Effector memory CD4-positive, alpha-beta T cell (primary cell): ENCODE results near the gene CHD6.

ENCODE experiments used
- DNase-seq, 3 donors: peaks; one replicate each; pipeline ENCODE4 v3.0.0-alpha.2; 2020
- H3K27ac ChIP-seq: 2 replicates; pipeline ENCODE4 v1.7.0; 2013; ENCODE audit warnings: mild to moderate bottlenecking, low read length, moderate library complexity; ENCODE audit not compliant: insufficient read depth, poor library complexity, severe bottlenecking
- H3K27me3 ChIP-seq: replicated peaks from 2 replicates; pipeline ENCODE4 v1.7.0; 2013; ENCODE audit warnings: mild to moderate bottlenecking, low read length; ENCODE audit not compliant: insufficient read depth, control insufficient read depth, poor library complexity, severe bottlenecking
- H3K36me3 ChIP-seq: 2 replicates; pipeline ENCODE4 v1.7.0; 2013; ENCODE audit warnings: mild to moderate bottlenecking, low read length, moderate library complexity; ENCODE audit not compliant: control insufficient read depth, insufficient read depth
- H3K4me1 ChIP-seq: 2 replicates; pipeline ENCODE4 v1.7.0; 2013; ENCODE audit warnings: low read length, mild to moderate bottlenecking; ENCODE audit not compliant: control insufficient read depth, insufficient read depth, poor library complexity, severe bottlenecking
- H3K4me3 ChIP-seq: 2 replicates; pipeline ENCODE4 v1.7.0; 2013; ENCODE audit warnings: low read length, low read depth, mild to moderate bottlenecking; ENCODE audit not compliant: insufficient read depth, poor library complexity, severe bottlenecking
- H3K9me3 ChIP-seq: 2 replicates; pipeline ENCODE4 v1.7.0; 2013; ENCODE audit warnings: mild to moderate bottlenecking, low read length, moderate library complexity; ENCODE audit not compliant: control insufficient read depth

CHD6 gene

GRCh38 chr20:41394081-41394480, 224.1 kb downstream of the CHD6 start:
- Histone ChIP-seq H3K27me3 (no peaks in the 10 kb centered on the region), H3K4me1 (no peaks in the 10 kb centered on the region), H3K36me3 (no peaks in the 10 kb centered on the region), H3K9me3 (no peaks in the 10 kb centered on the region), H3K4me3 (no peak overlapping the region), H3K27ac (no peak overlapping the region)
- DNase-seq: no peak

GRCh38 chr20:41393705-41394066, 224.5 kb downstream of the CHD6 start:
- Histone ChIP-seq H3K27me3 (no peaks in the 10 kb centered on the region), H3K36me3 (no peaks in the 10 kb centered on the region), H3K4me3 (no peak overlapping the region), H3K9me3 (no peaks in the 10 kb centered on the region), H3K27ac (no peak overlapping the region), H3K4me1 (no peaks in the 10 kb centered on the region)
- no peak for DNase-seq

- H3K27me3 ChIP-seq: no peaks in the 10 kb centered on the region
- H3K9me3 ChIP-seq: no peaks in the 10 kb centered on the region
- no peak for DNase-seq
- H3K36me3 ChIP-seq: no peaks in the 10 kb centered on the region
- no peak overlapping the region for H3K27ac ChIP-seq
- no peak overlapping the region for H3K4me3 ChIP-seq
- no peaks in the 10 kb centered on the region for H3K4me1 ChIP-seq
Observed at GRCh38 chr20:41392871-41393704, 225.1 kb downstream of the CHD6 start.

- no peaks in the 10 kb centered on the region for H3K27me3 ChIP-seq
- H3K4me3 ChIP-seq: no peak overlapping the region
- no peak overlapping the region for H3K27ac ChIP-seq
- no peaks in the 10 kb centered on the region for H3K4me1 ChIP-seq
- H3K9me3 ChIP-seq: no peaks in the 10 kb centered on the region
- no peak for DNase-seq
- H3K36me3 ChIP-seq: no peaks in the 10 kb centered on the region
Observed at GRCh38 chr20:41392295-41392694, 225.9 kb downstream of the CHD6 start.

GRCh38 chr20:41391587-41392001, 226.6 kb downstream of the CHD6 start:
- H3K36me3 ChIP-seq: no peaks in the 10 kb centered on the region
- no peaks in the 10 kb centered on the region for H3K9me3 ChIP-seq
- H3K27me3 ChIP-seq: no peaks in the 10 kb centered on the region
- no peak overlapping the region for H3K27ac ChIP-seq
- no peak for DNase-seq
- no peaks in the 10 kb centered on the region for H3K4me1 ChIP-seq
- H3K4me3 ChIP-seq: no peak overlapping the region

- Histone ChIP-seq H3K36me3 (no peaks in the 10 kb centered on the region), H3K4me3 (no peak overlapping the region), H3K27me3 (no peaks in the 10 kb centered on the region), H3K9me3 (no peaks in the 10 kb centered on the region), H3K27ac (no peak overlapping the region), H3K4me1 (no peaks in the 10 kb centered on the region)
- no peak for DNase-seq
Observed at GRCh38 chr20:41390889-41391288, 227.3 kb downstream of the CHD6 start.

- DNase-seq: no peak
- H3K27ac ChIP-seq: no peak overlapping the region
- no peaks in the 10 kb centered on the region for H3K36me3 ChIP-seq
Observed at GRCh38 chr20:41387444-41387851, 230.7 kb downstream of the CHD6 start.

GRCh38 chr20:41386502-41387427, 231.4 kb downstream of the CHD6 start:
- no peak overlapping the region for H3K4me3 ChIP-seq
- no peaks in the 10 kb centered on the region for H3K9me3 ChIP-seq
- H3K36me3 ChIP-seq: no peaks in the 10 kb centered on the region
- H3K4me1 ChIP-seq: no peaks in the 10 kb centered on the region
- no peak for DNase-seq
- H3K27ac ChIP-seq: no peak overlapping the region
- H3K27me3 ChIP-seq: no peaks in the 10 kb centered on the region

More at GRCh38 chr20:41387444-41387851, 230.7 kb downstream of the CHD6 start:
- Histone ChIP-seq H3K9me3 (no peaks in the 10 kb centered on the region), H3K27me3 (no peaks in the 10 kb centered on the region), H3K4me1 (no peaks in the 10 kb centered on the region), H3K4me3 (no peak overlapping the region)

- no peaks in the 10 kb centered on the region for H3K27me3 ChIP-seq
- no peaks in the 10 kb centered on the region for H3K9me3 ChIP-seq
- no peak for DNase-seq
- no peaks in the 10 kb centered on the region for H3K4me1 ChIP-seq
- H3K4me3 ChIP-seq: no peak overlapping the region
- no peaks in the 10 kb centered on the region for H3K36me3 ChIP-seq
- H3K27ac ChIP-seq: no peak overlapping the region
Observed at GRCh38 chr20:41382791-41383305, 235.3 kb downstream of the CHD6 start.
